ENCODE data around the gene KCNMA1.

KCNMA1 gene

DNA sequence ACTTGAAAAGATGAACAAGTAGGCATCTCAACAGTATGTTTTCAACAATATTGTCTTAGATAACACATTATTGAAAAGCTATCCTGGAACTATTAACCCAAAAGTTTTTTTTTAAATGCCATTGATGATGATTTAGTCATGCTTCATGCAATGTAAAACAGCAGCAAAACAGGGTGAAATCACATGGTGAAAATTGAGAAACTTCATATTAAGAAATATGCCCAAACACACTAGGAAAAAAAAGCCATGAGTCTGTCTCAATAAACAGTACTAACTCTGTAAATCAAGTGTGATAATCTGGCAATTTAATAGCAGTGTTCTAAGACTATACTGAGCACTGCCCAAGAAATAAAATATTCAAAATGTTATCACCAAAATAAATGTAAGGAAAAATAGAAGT is 613.1 kb downstream of the KCNMA1 start:
- no peak for DNase-seq

- DNase-seq = no peak
Measured at GRCh38 chr10:77023396-77023795, 614.2 kb downstream of the KCNMA1 start.

DNA sequence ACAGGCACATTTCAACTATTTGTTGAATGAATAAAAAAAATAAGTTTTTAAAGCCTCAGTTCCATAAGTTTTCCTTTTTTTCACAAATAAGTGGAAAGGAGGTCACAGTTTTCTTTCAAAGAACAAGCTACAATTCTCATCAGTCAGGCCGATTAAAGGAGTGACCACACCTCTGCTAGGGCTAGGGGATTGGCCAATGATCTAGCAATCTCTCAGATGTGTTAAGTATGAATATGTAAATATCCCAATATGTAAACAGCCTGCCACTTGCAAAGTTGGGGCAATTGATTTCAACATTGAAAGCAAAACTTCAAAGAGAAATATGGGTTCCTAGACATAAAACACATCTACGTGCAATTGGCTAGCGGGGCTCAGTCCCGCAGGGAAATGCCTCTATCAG is 614.9 kb downstream of the KCNMA1 start:
- DNase-seq = no peak

GRCh38 chr10:77021966-77022490 is 615.6 kb downstream of the KCNMA1 start:
- peak; percentile 23 for DNase-seq

DNA sequence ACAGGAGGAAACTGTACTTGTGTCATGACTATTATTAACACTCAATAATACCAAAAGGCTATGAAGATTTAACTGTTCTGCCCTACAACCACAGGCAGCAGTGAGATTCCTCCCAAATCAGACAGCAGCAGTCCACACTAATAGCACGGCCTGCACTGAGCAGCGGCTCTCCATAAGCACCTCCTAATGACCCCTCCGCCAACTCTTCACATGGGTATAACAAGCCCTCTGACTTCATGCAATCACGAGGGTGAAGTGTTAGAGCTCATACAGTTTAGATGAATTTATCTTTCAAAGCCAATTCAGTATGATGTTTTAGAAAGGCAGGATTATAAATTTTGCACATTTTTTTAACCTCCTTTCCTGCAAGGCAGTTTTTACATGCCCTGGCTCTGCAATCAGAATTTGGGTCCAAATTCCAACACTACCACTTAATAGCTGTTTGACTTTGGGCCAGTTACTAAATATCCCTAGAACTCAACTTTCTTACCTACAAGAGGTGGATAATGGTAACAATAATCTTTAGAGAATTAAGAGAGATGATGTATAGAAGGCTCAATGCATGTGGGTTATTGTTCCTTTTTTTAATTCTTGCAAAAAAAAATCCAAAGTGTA is 617.1 kb downstream of the KCNMA1 start:
- peak; percentile 25 for DNase-seq

- DNase-seq = no peak
Measured at GRCh38 chr10:77016855-77017254, 620.8 kb downstream of the KCNMA1 start.

- no peak for DNase-seq
Measured at GRCh38 chr10:77016278-77016815, 621.3 kb downstream of the KCNMA1 start.

- DNase-seq = no peak
Measured at GRCh38 chr10:77015360-77015759, 622.2 kb downstream of the KCNMA1 start.

DNA sequence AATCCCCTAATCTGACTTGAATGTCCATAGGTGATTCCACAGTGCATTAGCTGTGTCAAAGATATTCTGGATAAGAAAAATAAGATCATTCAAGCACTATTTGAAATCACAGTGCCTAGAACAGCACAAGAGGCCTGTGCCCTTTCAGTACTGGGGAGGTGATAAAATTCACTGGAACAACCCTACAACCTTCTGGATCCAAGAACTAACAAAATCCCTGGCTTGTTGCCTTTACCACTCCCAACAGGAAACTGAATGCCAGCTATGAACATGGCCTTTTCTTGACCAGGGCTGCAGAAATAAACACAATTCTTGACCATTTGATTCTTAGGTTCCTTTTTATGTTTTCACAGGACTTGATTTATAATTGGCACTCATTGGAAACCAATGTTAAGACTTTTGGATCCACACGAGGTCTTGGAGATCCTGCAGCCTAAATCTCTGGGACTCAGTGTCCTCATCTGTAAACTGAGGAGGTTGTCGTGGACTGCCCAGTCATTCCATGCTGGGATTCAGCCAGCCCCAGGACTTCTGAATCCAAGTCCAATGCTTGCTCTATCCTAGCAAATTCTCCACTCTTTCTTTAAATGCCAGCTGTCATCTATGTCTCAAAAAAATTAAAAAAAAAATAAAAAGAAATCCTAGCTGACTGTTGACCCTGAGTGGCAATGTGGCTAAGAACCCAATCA is 624.7 kb downstream of the KCNMA1 start:
- DNase-seq = no peak

- DNase-seq = peak; percentile 75
Measured at GRCh38 chr10:77011874-77012811, 625.5 kb downstream of the KCNMA1 start.

- no peak for DNase-seq
Measured at GRCh38 chr10:77010430-77010829, 627.2 kb downstream of the KCNMA1 start.

- DNase-seq = no peak
Measured at GRCh38 chr10:77007834-77008233, 629.8 kb downstream of the KCNMA1 start.

- no peak for DNase-seq
Measured at GRCh38 chr10:77006836-77007511, 630.6 kb downstream of the KCNMA1 start.

- DNase-seq = no peak
Measured at GRCh38 chr10:77005871-77006270, 631.7 kb downstream of the KCNMA1 start.

DNA sequence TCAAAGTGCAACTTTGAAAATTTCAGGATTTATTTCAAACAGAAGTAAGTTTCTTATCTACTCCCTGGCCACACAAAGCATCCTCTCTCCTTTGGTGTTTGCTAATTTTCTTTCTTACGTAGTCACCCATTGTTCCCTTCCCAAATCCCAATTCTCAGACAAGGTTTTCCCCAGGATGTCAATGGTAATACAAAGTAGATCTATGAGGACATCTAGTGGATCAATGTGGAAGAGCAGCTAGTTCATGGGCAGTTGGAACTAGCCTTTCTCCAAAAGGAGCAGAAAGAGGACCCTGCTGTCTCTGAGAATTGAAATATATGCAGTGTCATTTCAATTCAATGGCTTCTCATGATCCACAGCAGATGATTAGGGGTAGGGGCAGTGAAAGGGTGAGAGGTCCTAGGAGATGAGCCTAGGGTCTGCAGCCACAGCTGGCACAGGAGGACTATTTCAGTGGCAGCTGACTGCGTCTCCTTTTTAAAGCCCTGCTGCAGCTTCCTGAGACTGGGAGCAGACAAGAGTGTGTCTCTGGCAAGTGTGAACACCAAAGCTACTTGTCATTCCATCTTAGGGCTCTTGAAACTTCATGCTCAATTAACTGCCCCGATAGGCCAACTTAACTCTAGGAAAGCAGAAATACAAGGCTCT is 632.6 kb downstream of the KCNMA1 start:
- DNase-seq = peak; percentile 94

GRCh38 chr10:77002872-77003271 is 634.7 kb downstream of the KCNMA1 start:
- no peak for DNase-seq

DNA sequence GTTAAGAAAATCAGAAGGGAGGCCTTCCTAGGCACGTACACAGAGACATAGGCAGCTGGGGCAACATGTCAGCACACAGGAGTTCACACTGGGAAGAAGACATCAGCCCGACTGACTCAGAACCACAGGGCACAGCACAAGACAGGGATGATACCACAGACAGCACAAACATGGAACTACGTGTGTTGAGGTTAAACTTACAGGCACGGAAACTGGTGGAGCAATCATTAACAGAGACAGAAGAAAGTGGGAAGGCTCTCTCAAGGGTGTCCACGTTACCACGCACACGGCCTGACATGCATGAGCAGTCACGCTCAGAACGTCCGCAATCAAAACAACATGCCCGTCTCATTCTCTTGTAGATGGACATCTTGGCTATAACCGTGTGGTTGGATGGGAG is 636.4 kb downstream of the KCNMA1 start:
- DNase-seq = peak; percentile 45

- DNase-seq = peak; percentile 93
Measured at GRCh38 chr10:76998451-76998850, 639.2 kb downstream of the KCNMA1 start.

GRCh38 chr10:76997631-76998030 is 640.0 kb downstream of the KCNMA1 start:
- no peak for DNase-seq

DNA sequence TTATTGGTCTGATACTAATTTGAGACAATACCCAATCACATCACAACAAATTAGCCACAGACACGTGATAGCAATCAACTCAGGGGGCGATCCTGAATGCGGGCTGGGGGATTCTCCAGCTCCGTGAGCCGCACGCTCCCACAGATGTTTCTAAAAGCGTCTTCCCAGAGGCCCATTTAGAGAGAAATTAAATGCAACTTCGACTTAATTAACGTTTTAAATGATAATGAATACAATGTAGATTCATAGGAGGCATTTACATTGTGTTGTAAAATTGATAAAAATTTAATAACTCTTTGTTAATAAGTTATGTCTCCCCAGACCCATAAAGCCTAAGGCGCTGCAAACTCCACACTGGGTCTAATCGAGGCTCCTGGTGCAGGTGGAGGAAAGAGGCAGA is 642.6 kb downstream of the KCNMA1 start:
- DNase-seq = no peak

- DNase-seq = peak; percentile 36
Measured at GRCh38 chr10:76993213-76993612, 644.4 kb downstream of the KCNMA1 start.

DNA sequence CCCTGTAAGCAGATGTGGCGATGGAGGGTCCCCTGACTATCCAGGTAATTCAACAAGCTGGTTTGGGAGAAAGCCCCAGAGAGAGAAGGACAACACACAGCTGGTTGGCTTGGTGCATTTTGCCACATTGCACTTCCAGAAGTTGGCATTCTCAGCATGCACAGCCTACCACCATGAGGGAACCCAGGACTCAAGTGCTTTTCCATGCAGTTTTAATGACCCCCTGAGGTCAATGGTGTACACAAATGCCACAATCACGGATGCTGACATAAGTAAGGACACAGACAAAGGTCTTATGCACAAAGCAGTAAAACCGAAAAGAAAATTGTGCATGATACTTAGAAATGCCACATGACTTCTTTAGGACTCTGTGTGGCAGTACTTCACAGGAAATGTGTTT is 645.1 kb downstream of the KCNMA1 start:
- peak; percentile 65 for DNase-seq
